Epithelial cell of proximal tubule (primary cell): ENCODE data around the gene TRABD2B. TPM values are rescaled to one million over a fixed set of nuclear protein-coding genes. Genes with fewer than 3 reads are reported as not detected.

Experiments
- DNase-seq: peaks from one replicate; pipeline ENCODE4 v3.0.0-alpha.2; 2011; ENCODE audit warnings: low read depth
- H3K4me3 ChIP-seq: 2 replicates; pipeline ENCODE4 v1.5.1; 2011; ENCODE audit warnings: low read depth, mild to moderate bottlenecking, low read length
- total RNA-seq: library from RNA; depleted of rRNA; stranded (reverse); fragments of >200 nt; gene quantifications from 2 replicates; pipeline ENCODE4 v1.2.3, GENCODE V29; 2015
- TF ChIP-seq, protein P1 (sequence below): conservative IDR thresholded peaks from 2 replicates; pipeline ENCODE4 v1.5.1; 2012; ENCODE audit warnings: low read depth, mild to moderate bottlenecking, low read length

TRABD2B gene
- total RNA-seq, 1 donor from 2014 or later: 0.46 TPM

DNA sequence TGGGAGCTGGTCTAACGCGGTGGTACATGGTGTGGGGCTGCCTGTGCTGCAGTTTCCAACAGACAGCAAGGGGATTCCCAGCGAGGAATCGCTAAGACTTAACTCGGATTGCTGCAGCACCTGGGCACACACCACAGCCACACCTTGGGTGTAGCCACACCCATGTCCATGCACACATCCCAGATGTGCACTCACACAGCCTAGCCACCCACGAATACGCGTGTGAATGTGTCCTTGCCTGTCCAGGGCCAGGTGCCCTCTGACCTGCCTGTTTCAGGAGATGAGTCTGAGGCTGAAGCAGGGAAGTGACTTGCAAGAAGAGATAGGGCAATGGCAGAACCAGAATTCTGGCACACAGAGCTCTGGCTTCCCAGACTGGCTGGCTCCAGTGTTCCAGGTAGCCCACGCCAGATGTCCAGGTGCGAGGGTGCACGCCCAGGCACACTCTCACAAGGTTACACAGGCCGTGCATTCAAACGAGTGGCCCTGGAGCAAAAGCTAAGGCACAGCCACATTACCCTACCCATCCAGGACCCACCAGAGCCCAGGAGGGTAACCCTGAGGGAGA lies 272.7 kb downstream of the TRABD2B start:
- TF ChIP-seq, protein P1, sequence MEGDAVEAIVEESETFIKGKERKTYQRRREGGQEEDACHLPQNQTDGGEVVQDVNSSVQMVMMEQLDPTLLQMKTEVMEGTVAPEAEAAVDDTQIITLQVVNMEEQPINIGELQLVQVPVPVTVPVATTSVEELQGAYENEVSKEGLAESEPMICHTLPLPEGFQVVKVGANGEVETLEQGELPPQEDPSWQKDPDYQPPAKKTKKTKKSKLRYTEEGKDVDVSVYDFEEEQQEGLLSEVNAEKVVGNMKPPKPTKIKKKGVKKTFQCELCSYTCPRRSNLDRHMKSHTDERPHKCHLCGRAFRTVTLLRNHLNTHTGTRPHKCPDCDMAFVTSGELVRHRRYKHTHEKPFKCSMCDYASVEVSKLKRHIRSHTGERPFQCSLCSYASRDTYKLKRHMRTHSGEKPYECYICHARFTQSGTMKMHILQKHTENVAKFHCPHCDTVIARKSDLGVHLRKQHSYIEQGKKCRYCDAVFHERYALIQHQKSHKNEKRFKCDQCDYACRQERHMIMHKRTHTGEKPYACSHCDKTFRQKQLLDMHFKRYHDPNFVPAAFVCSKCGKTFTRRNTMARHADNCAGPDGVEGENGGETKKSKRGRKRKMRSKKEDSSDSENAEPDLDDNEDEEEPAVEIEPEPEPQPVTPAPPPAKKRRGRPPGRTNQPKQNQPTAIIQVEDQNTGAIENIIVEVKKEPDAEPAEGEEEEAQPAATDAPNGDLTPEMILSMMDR: no peak
- no peak overlapping the region for H3K4me3 ChIP-seq
- no peak for DNase-seq

GRCh38 chr1:47722909-47723580 lies 274.1 kb downstream of the TRABD2B start:
- DNase-seq: no peak

DNA sequence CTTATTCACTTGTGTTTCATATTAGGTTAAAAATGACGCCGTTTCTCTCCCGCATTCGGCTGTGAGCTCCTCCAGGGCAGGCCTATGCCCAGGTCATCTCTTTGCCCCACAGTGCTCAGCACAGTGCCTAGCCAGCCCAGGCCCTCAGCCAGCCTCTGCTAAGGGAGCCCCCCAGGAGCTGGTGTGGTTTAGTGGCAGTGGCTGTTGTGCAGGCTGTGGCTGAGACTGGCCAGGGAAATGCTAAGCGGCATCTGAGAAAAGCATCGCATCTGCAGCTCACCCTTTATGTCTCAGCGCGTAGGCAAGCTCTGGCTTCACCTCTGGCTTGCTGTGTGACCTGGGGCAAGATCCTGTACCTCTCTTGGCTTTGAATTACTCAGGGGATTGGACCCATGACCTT lies 275.1 kb downstream of the TRABD2B start:
- TF ChIP-seq, protein P1: no peak
- H3K4me3 ChIP-seq: no peak overlapping the region
- DNase-seq: no peak

More at GRCh38 chr1:47722909-47723580, 274.1 kb downstream of the TRABD2B start:
- H3K4me3 ChIP-seq: no peak overlapping the region
- TF ChIP-seq, protein P1: no peak

DNA sequence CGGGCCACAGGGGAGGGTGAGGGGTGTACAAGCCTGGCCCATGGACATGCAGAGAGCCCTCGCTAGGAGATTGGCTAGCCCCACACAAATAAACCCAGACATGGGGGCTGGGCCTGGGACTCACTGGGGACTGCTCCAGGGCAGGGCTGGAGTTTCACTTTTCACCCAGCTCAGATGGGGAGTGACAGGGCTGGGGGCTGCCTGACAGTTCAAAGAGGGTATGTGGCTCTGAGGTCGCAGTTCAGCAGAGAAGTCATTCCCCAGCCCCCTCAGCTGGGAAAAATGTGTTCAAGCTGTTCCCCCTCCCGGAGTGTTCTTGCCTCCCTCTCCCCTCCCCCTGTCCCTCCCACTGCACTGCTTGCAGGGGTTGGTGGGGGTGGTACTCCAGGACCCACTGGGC lies 277.1 kb downstream of the TRABD2B start:
- no peak for DNase-seq
- TF ChIP-seq, protein P1: no peak
- H3K4me3 ChIP-seq: no peak overlapping the region

GRCh38 chr1:47717341-47717740 lies 279.8 kb downstream of the TRABD2B start:
- DNase-seq: no peak
- TF ChIP-seq, protein P1: no peak

DNA sequence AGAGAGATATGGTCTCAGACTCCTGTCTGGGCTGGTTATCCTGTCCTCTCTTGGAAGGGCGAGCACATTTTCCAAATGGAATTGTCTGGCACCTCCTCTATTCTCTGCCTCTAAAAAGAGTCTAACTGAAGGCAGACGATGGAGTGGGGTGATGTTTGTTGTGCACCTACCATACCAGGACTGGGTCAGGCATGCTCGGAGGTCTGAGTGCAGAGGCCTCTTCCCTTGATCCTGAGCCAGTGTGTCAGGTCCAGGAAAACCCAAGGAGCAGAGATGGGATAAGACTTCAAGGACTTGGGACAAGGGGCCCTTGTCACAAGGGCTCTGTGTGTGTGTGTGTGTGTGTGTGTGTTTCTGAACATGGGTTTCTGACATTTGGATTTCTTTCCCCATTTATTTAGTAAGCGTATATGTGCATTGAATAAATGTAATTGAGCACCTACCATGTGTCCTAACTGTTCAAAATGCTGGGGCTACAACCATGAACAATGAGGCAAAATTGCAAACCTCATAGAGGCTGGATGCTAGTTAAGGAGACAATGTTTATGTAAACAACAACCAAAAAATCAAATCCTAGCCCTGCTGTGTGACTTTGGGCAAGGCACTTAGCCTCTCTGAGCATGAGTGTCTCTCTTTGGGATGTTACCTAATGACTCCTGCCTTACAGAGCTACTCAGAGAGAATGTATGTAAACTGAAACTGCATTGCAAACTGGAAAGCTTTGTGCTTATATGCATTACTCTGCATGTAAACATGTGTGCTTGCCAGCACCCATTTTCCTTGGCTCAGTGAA lies 283.0 kb downstream of the TRABD2B start:
- TF ChIP-seq, protein P1: no peak

More at GRCh38 chr1:47717341-47717740, 279.8 kb downstream of the TRABD2B start:
- no peak overlapping the region for H3K4me3 ChIP-seq

More for the DNA sequence above, 283.0 kb downstream of the TRABD2B start:
- no peak for DNase-seq
- no peak overlapping the region for H3K4me3 ChIP-seq
